OCI-LY1 (cell line): ENCODE data around the gene NAT16.

ENCODE experiments used
- H2AFZ ChIP-seq: fragments of 200-600 bp; sonication (generic), shearing (Covaris generic); 2 replicates; pipeline ENCODE4 v1.6.0; 2014; ENCODE audit warnings: antibody characterized with exemption, mild to moderate bottlenecking, low read length
- H3F3A ChIP-seq: fragments of 200-600 bp; sonication (generic), shearing (Covaris generic); 2 replicates; pipeline ENCODE4 v1.6.0; 2014; ENCODE audit warnings: mild to moderate bottlenecking, antibody characterized with exemption, low read length, moderate library complexity; ENCODE audit not compliant: insufficient read depth
- H3K27ac ChIP-seq: fragments of 200-600 bp; sonication (generic); 2 replicates; pipeline ENCODE4 v1.5.1; 2014; ENCODE audit warnings: low read length, mixed run types, mild to moderate bottlenecking, low read depth; ENCODE audit not compliant: poor library complexity, severe bottlenecking
- H3K27me3 ChIP-seq: fragments of 200-600 bp; sonication (generic); 2 replicates; pipeline ENCODE4 v1.6.0; 2014; ENCODE audit warnings: antibody characterized with exemption, mild to moderate bottlenecking, low read length, moderate library complexity; ENCODE audit not compliant: insufficient read depth
- H3K36me3 ChIP-seq: fragments of 200-600 bp; sonication (generic); 2 replicates; pipeline ENCODE4 v1.6.1; 2014; ENCODE audit warnings: mild to moderate bottlenecking, antibody characterized with exemption, low read length, moderate library complexity, mixed read lengths; ENCODE audit not compliant: insufficient read depth
- H3K4me1 ChIP-seq: fragments of 200-600 bp; sonication (generic); 2 replicates; pipeline ENCODE4 v1.5.1; 2014; ENCODE audit warnings: mild to moderate bottlenecking, low read length, moderate library complexity; ENCODE audit not compliant: insufficient read depth, severe bottlenecking
- H3K4me2 ChIP-seq: fragments of 200-600 bp; sonication (generic), shearing (Covaris generic); 2 replicates; pipeline ENCODE4 v1.6.1; 2014; ENCODE audit warnings: low read length
- H3K4me3 ChIP-seq: fragments of 200-600 bp; sonication (generic); 2 replicates; pipeline ENCODE4 v1.5.1; 2014; ENCODE audit warnings: low read length, low read depth, mild to moderate bottlenecking, mixed read lengths; ENCODE audit not compliant: poor library complexity, severe bottlenecking
- H3K79me2 ChIP-seq: fragments of 200-600 bp; shearing (Covaris generic); 2 replicates; pipeline ENCODE4 v1.6.1; 2016; ENCODE audit warnings: mixed run types, low read length, mixed read lengths; ENCODE audit not compliant: insufficient read depth
- H3K9ac ChIP-seq: fragments of 200-600 bp; sonication (generic), shearing (Covaris generic); 2 replicates; pipeline ENCODE4 v1.6.1; 2014; ENCODE audit warnings: mild to moderate bottlenecking, low read length, mixed read lengths
- H3K9me2 ChIP-seq: fragments of 200-600 bp; sonication (generic), shearing (Covaris generic); 2 replicates; pipeline ENCODE4 v1.6.1; 2014; ENCODE audit warnings: low read depth, mild to moderate bottlenecking, low read length, mixed read lengths
- H3K9me3 ChIP-seq: fragments of 200-600 bp; shearing (Covaris generic); 2 replicates; pipeline ENCODE4 v1.6.1; 2014; ENCODE audit warnings: low read length, mixed read lengths
- H4K20me1 ChIP-seq: fragments of 200-600 bp; sonication (generic), shearing (Covaris generic); 2 replicates; pipeline ENCODE4 v1.6.0; 2016; ENCODE audit warnings: mild to moderate bottlenecking, low read length; ENCODE audit not compliant: insufficient read depth
- EZH2 ChIP-seq: fragments of 200-600 bp; sonication (generic), shearing (Covaris generic); IDR thresholded peaks from 2 replicates; pipeline ENCODE4 v1.8.0; 2017; ENCODE audit warnings: borderline replicate concordance, mixed run types, mild to moderate bottlenecking, antibody characterized with exemption, low read length, moderate library complexity, mixed read lengths
- TF ChIP-seq, protein P1 (sequence below): fragments of 200-600 bp; sonication (generic), shearing (Covaris generic); IDR thresholded peaks from 2 replicates; pipeline ENCODE4 v1.5.1; 2017; ENCODE audit warnings: mild to moderate bottlenecking, antibody characterized with exemption, low read length, moderate library complexity, mixed read lengths

NAT16 gene

DNA sequence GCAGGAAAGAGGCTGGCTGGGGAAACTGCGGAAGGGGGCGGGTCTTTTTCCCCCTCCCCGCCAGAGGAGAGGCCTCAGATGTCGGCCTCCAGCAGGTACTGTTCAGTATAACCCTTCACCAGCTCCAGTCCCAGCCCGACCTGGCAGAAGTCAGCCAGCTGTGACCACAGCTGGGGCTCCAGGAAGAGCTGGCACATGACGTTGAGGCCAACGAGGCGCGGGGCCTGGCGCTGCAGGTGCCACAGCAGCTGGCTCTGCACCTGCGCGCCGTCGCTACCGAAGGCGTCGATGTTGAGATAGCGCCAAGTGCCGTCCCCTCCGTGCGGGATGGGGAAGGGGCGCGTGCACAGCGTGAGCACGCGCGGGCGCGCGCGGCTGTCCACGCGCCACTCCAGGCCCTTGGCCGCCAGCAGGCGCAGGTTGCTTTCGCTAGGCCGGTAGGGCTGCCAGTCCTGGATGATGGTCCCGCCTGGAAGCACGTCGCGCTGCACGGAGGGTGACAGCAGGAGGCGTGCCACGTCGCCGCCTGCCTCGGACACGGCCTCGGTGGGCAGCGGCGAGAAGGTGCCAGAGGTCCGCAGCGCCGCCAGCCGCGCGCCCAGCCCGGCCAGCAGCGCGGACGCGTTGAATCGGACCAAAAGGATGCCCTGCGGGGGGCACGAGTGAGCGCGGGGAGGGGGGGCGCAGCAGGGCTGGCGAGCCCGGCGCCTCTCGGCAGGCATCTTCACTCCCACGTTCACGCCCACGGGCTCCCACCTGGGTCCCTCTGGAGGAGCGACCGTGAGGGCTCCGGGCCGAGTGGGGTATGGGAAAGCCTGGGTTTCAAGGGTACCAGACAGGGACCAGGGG lies 7.9 kb downstream of the NAT16 start:
- no peaks in the 10 kb centered on the region for H3K79me2 ChIP-seq
- TF ChIP-seq EZH2: no peak
- TF ChIP-seq, protein P1, sequence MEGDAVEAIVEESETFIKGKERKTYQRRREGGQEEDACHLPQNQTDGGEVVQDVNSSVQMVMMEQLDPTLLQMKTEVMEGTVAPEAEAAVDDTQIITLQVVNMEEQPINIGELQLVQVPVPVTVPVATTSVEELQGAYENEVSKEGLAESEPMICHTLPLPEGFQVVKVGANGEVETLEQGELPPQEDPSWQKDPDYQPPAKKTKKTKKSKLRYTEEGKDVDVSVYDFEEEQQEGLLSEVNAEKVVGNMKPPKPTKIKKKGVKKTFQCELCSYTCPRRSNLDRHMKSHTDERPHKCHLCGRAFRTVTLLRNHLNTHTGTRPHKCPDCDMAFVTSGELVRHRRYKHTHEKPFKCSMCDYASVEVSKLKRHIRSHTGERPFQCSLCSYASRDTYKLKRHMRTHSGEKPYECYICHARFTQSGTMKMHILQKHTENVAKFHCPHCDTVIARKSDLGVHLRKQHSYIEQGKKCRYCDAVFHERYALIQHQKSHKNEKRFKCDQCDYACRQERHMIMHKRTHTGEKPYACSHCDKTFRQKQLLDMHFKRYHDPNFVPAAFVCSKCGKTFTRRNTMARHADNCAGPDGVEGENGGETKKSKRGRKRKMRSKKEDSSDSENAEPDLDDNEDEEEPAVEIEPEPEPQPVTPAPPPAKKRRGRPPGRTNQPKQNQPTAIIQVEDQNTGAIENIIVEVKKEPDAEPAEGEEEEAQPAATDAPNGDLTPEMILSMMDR: no peak
- no peaks in the 10 kb centered on the region for H3K9me3 ChIP-seq
- H2AFZ ChIP-seq: no peak overlapping the region
- no peaks in the 10 kb centered on the region for H3K4me1 ChIP-seq
- H3F3A ChIP-seq: no peaks in the 10 kb centered on the region
- no peak overlapping the region for H3K4me3 ChIP-seq
- H3K4me2 ChIP-seq: no peak overlapping the region
- no peak overlapping the region for H3K9ac ChIP-seq
- H3K27ac ChIP-seq: no peak overlapping the region
- no peaks in the 10 kb centered on the region for H3K9me2 ChIP-seq
- H3K27me3 ChIP-seq: peaks cover 10% of the 10 kb centered on the region
- H3K36me3 ChIP-seq: no peaks in the 10 kb centered on the region
- H4K20me1 ChIP-seq: no peaks in the 10 kb centered on the region

DNA sequence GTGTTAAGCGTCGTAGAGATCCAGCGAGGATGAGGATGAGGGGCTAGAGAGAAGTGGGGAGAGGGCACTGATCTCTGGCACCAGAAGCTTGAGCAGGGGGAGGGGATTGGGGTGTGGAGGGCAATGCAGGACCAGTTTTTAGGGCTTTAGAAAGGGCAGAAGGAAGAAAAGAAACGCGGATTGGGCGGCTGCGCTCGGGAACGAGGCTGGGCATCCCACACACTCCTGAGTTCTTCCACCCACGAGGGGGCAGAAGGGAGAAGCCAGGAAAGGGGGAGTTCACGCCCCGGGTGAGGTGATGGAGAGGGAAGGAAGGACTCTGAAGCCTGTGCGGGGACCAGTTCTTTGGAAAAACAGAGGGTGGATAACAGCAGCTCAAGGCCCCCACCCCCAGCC lies 8.7 kb downstream of the NAT16 start:
- no peak overlapping the region for H3K4me2 ChIP-seq
- no peaks in the 10 kb centered on the region for H3K79me2 ChIP-seq
- H3K4me3 ChIP-seq: no peak overlapping the region
- H2AFZ ChIP-seq: no peak overlapping the region
- no peaks in the 10 kb centered on the region for H3K4me1 ChIP-seq
- H3K27me3 ChIP-seq: peaks cover 10% of the 10 kb centered on the region
- H3F3A ChIP-seq: no peaks in the 10 kb centered on the region
- H3K9me2 ChIP-seq: no peaks in the 10 kb centered on the region
- H3K27ac ChIP-seq: no peak overlapping the region
- no peaks in the 10 kb centered on the region for H3K9me3 ChIP-seq
- no peak overlapping the region for H3K9ac ChIP-seq
- H3K36me3 ChIP-seq: no peaks in the 10 kb centered on the region
- TF ChIP-seq, protein P1: 0 out of 2 replicates have a peak, but pooled peaks have one; percentile 7
- no peak for TF ChIP-seq EZH2
- H4K20me1 ChIP-seq: no peaks in the 10 kb centered on the region

DNA sequence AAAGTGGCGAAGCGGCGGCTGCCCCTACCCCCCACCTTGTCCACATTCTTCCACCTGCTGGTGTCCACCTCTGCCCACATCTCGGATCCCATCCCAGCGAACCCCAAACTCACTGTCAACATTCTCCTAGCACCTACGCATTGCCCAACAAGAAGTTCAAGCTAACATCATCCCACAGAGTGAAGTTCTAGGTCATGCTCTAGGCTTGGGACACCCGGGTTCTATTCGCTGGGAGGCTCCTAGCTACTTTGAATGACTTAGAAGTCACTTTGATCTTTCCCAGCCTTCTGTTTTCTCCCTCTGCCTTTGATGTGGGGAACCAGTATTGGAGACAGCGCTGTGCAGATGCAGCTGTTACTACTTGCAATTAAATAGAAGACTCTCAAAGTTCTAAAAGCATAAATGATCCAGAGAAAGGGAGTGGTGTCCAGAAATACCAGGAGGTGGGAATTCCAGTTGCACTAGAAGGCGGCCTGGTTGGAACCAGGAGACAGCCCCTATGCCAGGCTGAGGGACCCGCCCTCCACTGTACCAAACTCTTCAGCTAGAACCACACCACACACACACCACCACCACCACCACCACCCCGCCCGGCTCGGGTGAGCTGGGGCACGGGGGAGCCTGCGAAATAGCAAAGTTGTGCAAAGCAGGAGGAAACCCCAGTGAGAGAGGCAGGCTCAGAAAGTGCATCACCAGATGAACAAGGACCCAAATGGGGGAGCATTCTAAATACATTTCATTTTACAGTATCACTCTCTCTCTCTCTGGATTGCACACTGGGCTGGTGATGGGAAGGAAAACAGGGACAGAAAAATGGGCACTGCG lies 9.3 kb downstream of the NAT16 start:
- H3K79me2 ChIP-seq: no peaks in the 10 kb centered on the region
- H3K27me3 ChIP-seq: peaks cover 10% of the 10 kb centered on the region
- H3F3A ChIP-seq: no peaks in the 10 kb centered on the region
- H3K36me3 ChIP-seq: no peaks in the 10 kb centered on the region
- H3K4me2 ChIP-seq: no peak overlapping the region
- H3K9me3 ChIP-seq: no peaks in the 10 kb centered on the region
- no peak overlapping the region for H3K27ac ChIP-seq
- H3K4me1 ChIP-seq: peaks cover 2% of the 10 kb centered on the region
- H3K4me3 ChIP-seq: no peak overlapping the region
- no peaks in the 10 kb centered on the region for H3K9me2 ChIP-seq
- TF ChIP-seq, protein P1: no peak
- TF ChIP-seq EZH2: no peak
- H4K20me1 ChIP-seq: no peaks in the 10 kb centered on the region
- H3K9ac ChIP-seq: no peak overlapping the region
- H2AFZ ChIP-seq: no peak overlapping the region
